Pancreas (tissue), 10 donors: ENCODE data around the gene PDZK1IP1. TPM values are rescaled to one million over a fixed set of nuclear protein-coding genes. Genes with fewer than 3 reads are reported as not detected.
"Not testable (repeated sequence)": the region's sequence is repeated elsewhere in the genome, so short reads cannot be mapped to it uniquely, and the experiment has no call there.

Source experiments
- ATAC-seq, 4 donors: fragments of 200-7000 bp; cut with Tn5 transposase; one replicate each; pipeline versions ENCODE4 v1.8.0 to v1.9.1; 2020; ENCODE audit warnings: mild to moderate bottlenecking in 4 of 4, moderate library complexity in 4 of 4
- DNase-seq, 6 donors: peaks; one replicate each; pipeline ENCODE4 v3.0.0-alpha.2; 2020
- FAIRE-seq: peaks from 2 replicates; lab custom pipeline; 2012; peaks lifted over from hg19 to GRCh38; lab: Jason Lieb, UNC
- H3K27ac ChIP-seq, 4 donors: fragments of 200-600 bp; sonication (generic); 1 replicate in 3 of 4; 2 replicates in 1 of 4; pipeline versions ENCODE4 v1.5.0 to v1.8.0; 2020
- H3K27me3 ChIP-seq, 4 donors: fragments of 200-600 bp; one replicate each; pipeline ENCODE4 v1.8.0; 2021
- H3K36me3 ChIP-seq, 3 donors: fragments of 200-600 bp; sonication (generic) in 1 of 3; one replicate each; pipeline versions ENCODE4 v1.5.0 to v1.8.0; 2020 to 2021
- H3K4me1 ChIP-seq, 3 donors: fragments of 200-600 bp; one replicate each; pipeline ENCODE4 v1.8.0; 2021
- H3K4me3 ChIP-seq, 4 donors: fragments of 200-600 bp; sonication (generic) in 2 of 4; one replicate each; pipeline versions ENCODE4 v1.5.0 to v1.8.0; 2020 to 2021
- H3K9me3 ChIP-seq, 4 donors: fragments of 200-600 bp; one replicate each; pipeline ENCODE4 v1.8.0; 2021
- WGBS, 2 donors: extraction: QIAGEN DNeasy Blood & Tissue Kit; methylation state at CpG; one replicate each; pipeline ENCODE4 v1.1.7; 2013; 5-methylcytosine and 5-hydroxymethylcytosine counted together
- intact Hi-C, 3 donors: fragments of 100-400 bp; cut with DNase I; formaldehyde crosslinking; loops; one replicate each; pipeline versions ENCODE4 v1.11.1 to v1.14.2; 2022
- polyA plus RNA-seq, 2 donors: library from polyadenylated mRNA; stranded (reverse); fragments of 200-250 nt; gene quantifications; one replicate each; pipeline ENCODE4 v1.2.3, GENCODE V29; 2013
- total RNA-seq, 6 donors: library from RNA; stranded (reverse); fragmentation: NEBNext Ultra II Directional in 4 of 6; extraction: Animal tissue kit (Norgen Biotek cat#: 25700) in 4 of 6; gene quantifications; one replicate each; pipeline versions ENCODE4 v1.2.1 to v1.2.4, GENCODE V29; 2021 to 2023
- TF ChIP-seq, protein P1 (sequence below), 4 donors: fragments of 200-600 bp; sonication (generic) in 3 of 4; IDR thresholded peaks; one replicate each; pipeline versions ENCODE4 v1.5.0 to v1.8.0; 2021; ENCODE audit warnings: antibody characterized with exemption in 4 of 4
- donor health status: healthy with polysubstance abuse.
- donor health status: DM: no; HTN: no; CAD: no; lungs with moderate emphysema.
- donor health status: DM: no; HTN: no; CAD: no.
- donor health status: control.
- donor health status: control.
- donor health status: Bipolar disorder and iron deficiency.
- donor health status: DM: yes; HTN: yes; CAD: no.
- donor health status: DM: no; HTN: no; CAD: no.
- donor health status: DM: no; HTN: no; CAD: no.
- donor health status: DM: yes; HTN: yes; CAD: no.

The PDZK1IP1 gene
- total and polyA plus RNA-seq, 8 donors, result 26.1 to 55.9 (median 44.1) TPM

DNA sequence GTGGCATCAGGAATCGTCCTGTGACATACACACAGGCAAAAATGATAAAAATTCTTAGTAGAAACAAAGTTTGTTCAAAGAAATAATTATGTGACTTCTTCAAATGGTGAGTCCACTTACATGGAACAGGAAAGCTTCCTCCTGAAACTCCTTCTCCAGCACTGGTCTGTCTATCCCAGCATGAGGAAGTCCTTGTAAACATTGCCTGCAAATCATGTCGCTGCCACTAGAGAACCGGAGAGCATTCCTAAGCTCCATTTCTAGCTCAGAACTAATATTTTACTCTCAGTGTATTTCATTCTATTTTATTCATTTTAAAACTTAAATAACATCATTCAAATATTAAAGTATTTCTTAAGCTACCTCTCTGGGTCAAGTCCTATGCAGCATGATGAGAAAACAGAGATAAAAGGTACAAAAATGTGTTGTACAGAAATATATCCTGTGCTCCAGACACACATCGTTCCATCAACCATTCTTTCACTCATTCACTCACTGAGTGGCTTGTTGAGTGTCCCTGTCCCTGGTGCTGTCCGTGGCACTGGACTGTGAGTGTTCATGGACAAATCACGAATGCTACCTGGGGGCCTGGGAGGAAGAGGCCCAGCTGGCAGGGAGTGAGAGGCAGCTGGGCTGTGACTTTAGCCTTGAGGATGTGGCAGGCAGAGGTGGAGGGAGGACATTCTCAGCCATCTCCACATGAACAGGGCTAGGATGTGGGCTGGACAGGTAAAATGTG lies 42.6 kb downstream of the PDZK1IP1 start:
- DNase-seq (no peak), FAIRE-seq (no peak), ATAC-seq (no peak)
- H3K36me3 ChIP-seq, result no peaks in the 10 kb centered on the region
- intact Hi-C loops, result no loop called here
- no peak overlapping the region for H3K4me3 ChIP-seq
- H3K27ac ChIP-seq, result no peak overlapping the region
- H3K4me1 ChIP-seq, result no peaks in the 10 kb centered on the region
- 38 to 40% methylated on average over 6 of the region's 6 CpGs for WGBS, 2 donors
- no peaks in the 10 kb centered on the region for H3K27me3 ChIP-seq
- no peaks in the 10 kb centered on the region for H3K9me3 ChIP-seq
- TF ChIP-seq, protein P1, sequence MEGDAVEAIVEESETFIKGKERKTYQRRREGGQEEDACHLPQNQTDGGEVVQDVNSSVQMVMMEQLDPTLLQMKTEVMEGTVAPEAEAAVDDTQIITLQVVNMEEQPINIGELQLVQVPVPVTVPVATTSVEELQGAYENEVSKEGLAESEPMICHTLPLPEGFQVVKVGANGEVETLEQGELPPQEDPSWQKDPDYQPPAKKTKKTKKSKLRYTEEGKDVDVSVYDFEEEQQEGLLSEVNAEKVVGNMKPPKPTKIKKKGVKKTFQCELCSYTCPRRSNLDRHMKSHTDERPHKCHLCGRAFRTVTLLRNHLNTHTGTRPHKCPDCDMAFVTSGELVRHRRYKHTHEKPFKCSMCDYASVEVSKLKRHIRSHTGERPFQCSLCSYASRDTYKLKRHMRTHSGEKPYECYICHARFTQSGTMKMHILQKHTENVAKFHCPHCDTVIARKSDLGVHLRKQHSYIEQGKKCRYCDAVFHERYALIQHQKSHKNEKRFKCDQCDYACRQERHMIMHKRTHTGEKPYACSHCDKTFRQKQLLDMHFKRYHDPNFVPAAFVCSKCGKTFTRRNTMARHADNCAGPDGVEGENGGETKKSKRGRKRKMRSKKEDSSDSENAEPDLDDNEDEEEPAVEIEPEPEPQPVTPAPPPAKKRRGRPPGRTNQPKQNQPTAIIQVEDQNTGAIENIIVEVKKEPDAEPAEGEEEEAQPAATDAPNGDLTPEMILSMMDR (IDR thresholded peaks at IDR 0.05), result no peak

DNA sequence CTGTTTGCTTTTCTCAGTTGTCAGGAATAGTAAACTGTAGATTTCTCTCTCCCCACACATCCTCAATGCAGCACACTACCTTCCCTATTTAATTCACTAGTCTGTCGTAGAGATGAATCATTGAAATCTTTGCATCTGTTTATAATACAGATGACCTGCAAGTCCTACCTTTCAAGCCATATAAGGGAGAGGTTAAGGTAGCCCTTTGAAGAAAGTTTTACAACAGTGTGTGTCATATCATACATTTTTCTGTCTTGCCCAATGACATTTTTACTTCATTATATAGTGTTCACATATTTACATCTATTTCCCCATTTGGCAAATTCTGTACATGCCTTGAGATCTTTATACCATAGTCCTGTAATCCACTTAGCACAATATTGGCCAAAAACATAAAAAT lies 43.3 kb downstream of the PDZK1IP1 start:
- H3K4me3 ChIP-seq, H3K9me3 ChIP-seq, H3K27me3 ChIP-seq, H3K36me3 ChIP-seq, FAIRE-seq, H3K27ac ChIP-seq, DNase-seq, intact Hi-C loops, H3K4me1 ChIP-seq, ATAC-seq: not testable (repeated sequence)
- WGBS, 2 donors, result 45 to 55% methylated on average over 1 of the region's 1 CpG

DNA sequence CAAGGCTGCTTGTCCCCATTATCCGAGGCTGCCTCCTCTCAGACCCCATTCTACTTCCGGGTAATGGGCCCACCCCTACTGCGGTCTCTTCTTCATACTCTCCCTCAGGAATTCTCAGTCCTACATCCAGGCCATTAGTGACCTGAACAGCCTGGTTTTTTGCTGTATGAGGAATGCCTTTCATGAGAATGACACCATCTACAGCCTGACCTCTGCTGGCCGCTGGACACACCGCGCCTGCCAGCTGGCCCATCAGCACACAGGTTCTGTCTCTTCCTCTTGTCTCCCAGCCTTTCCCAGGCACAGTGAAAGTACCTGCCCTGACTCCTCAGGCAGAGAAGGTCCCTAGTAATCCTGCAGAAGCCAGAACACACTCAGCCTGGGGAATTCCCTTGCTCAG lies 46.2 kb downstream of the PDZK1IP1 start:
- ATAC-seq, result peak in 2 of 4 donors; percentile 54 to 66
- intact Hi-C loops, DNase-seq, H3K4me3 ChIP-seq, H3K36me3 ChIP-seq, H3K27me3 ChIP-seq, H3K27ac ChIP-seq, H3K9me3 ChIP-seq, FAIRE-seq, H3K4me1 ChIP-seq: not testable (repeated sequence)
- 55 to 61% methylated on average over 6 of the region's 6 CpGs for WGBS, 2 donors
- TF ChIP-seq, protein P1 (IDR thresholded peaks at IDR 0.05), result peak in 2 of 4 donors; percentile 11 to 19

DNA sequence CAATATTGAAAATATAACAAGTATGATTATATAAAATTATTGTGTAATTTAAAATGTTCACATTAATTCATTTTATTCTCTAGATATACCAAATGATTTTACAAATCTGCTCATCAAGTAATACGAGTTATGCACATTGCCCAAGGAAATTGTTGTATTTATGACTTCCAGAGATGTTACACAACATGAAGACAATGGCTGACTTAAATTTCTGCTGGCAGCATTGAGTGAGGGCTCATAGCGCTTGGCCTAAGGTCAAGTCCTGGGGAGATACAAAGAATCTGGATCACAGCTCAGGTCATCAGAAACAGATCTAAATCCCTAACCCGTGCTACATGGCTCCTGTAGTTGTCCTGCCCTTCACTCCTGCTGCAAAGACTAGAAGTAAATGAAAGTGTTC lies 49.5 kb downstream of the PDZK1IP1 start:
- H3K4me1 ChIP-seq, intact Hi-C loops, DNase-seq, H3K9me3 ChIP-seq, H3K27me3 ChIP-seq, H3K4me3 ChIP-seq, ATAC-seq, H3K27ac ChIP-seq, H3K36me3 ChIP-seq, FAIRE-seq: not testable (repeated sequence)
- 63 to 68% methylated on average over 3 of the region's 3 CpGs for WGBS, 2 donors

DNA sequence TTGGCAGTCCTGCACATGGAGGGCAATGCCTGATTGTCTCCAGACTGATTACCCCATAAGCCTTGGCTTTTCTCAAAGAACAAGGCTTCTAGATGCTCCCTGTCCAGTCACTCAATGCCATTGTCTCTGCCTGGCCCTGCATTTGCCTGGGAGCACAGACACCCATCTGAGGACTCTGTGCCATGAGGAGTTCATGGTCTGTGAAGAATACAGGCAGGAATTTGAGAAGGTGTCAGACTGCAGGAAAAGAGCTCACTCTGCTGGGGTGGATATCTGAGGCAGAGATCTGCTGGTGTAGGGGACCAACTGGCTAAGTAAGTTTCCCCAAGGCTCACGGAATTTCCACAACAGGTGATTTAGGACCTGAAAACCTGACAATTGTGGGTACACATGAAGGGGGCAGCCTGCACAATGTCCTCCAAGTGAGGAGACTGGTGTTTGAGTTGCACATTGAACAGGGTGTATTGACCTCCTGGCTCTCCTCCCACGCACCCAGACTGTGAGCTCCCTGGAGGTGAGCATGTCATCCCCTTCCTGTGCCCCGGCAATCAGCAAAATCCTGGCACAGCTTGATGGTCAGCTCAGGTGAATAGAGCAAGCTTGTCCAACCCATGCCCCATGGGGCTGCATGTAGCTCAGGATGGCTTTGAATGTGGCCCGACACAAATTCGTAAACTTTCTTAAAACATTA lies 51.8 kb downstream of the PDZK1IP1 start:
- H3K9me3 ChIP-seq, result no peaks in the 10 kb centered on the region
- no peaks in the 10 kb centered on the region for H3K27me3 ChIP-seq
- no peak for FAIRE-seq
- H3K4me3 ChIP-seq, result no peak overlapping the region
- H3K4me1 ChIP-seq, result no peaks in the 10 kb centered on the region
- intact Hi-C loops, result no loop called here
- no peaks in the 10 kb centered on the region for H3K36me3 ChIP-seq
- 74% methylated on average over 5 of the region's 5 CpGs for WGBS, 2 donors
- DNase-seq, result no peak
- no peak overlapping the region for H3K27ac ChIP-seq
- TF ChIP-seq, protein P1 (IDR thresholded peaks at IDR 0.05), result no peak
- ATAC-seq, result no peak

DNA sequence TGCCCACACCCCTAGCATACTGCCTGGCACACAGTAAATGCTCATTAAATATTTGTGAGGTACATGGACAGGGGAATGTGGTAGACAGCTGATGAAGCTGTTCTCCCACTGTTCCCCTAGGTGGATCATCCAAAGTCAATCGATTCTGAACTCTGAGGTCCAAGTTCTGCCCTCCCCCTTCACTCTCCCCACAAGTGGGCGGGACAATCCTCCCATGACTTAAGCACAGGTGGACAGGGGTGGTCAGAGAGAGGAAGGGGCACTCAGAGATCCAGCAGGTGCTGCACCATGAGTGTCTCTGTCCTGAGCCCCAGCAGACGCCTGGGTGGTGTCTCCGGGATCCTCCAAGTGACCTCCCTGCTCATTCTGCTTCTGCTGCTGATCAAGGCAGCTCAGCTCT lies 52.6 kb downstream of the PDZK1IP1 start, which contains the start of gene CYP4A22:
Gene CYP4A22 (plus strand): TSS at position 244 of the 400 bp plus-strand sequence. CDS start 45 bp downstream, at position 289.
- Histone ChIP-seq H3K9me3 (no peaks in the 10 kb centered on the region), H3K4me1 (no peaks in the 10 kb centered on the region), H3K27me3 (no peaks in the 10 kb centered on the region), H3K27ac (no peak within 1 kb of the TSS), H3K4me3 (no peak within 1 kb of the TSS), H3K36me3 (no peaks in the 10 kb centered on the region)
- 60 to 74% methylated on average over 4 of the region's 4 CpGs for WGBS, 2 donors
- no peak for DNase-seq
- intact Hi-C loops, result no loop called here
- ATAC-seq, result no peak
- TF ChIP-seq, protein P1 (IDR thresholded peaks at IDR 0.05), result no peak
- no peak for FAIRE-seq
